GM21786 (cell line): ENCODE measurements around the gene THAP3.

Source experiments
- ATAC-seq: cut with Tn5 transposase; IDR thresholded peaks from one replicate; pipeline ENCODE4 v1.9.1; 2021; ENCODE audit not compliant: unreplicated experiment

THAP3 gene, protein sequence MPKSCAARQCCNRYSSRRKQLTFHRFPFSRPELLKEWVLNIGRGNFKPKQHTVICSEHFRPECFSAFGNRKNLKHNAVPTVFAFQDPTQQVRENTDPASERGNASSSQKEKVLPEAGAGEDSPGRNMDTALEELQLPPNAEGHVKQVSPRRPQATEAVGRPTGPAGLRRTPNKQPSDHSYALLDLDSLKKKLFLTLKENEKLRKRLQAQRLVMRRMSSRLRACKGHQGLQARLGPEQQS

DNA sequence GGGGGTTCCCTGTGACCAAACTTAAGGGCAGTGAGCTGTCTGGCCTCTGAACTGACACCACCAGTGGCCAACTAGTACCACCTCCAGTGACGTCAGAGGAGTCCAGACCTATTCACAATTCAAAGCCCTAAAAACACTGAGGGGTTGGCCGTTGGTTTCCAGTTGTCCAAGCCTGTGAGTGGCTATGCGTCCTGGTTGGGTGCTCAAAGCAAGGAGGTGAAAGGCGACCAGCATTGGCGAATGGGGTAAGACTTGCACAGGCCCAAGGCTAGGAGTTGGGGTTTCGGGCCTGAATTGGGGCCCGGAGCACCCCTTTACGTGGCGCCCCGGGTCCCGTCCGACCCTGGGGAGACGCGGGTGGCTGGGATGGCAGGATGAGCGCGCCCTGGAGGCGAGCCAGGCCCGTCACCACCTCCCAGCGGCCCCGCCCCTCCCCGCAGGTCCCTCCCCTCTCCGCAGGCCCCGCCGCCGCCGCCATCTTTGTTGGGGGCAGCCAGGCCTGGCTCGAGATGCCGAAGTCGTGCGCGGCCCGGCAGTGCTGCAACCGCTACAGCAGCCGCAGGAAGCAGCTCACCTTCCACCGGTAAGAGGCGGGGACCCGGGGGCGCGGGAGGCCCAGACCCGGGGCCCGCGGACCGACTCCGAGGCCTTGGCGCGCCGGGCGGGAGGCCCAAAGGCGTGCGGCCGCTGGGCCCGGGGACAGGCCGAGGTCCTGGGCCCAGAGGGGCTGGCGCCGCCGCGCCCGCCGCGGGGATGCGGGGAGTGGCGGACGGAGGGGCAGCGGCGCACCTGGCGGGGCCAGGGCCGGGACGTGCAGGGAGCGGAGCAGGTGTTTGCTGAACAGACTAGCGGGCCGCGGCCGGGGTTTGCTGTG is at the start of gene THAP3:
TSS of gene THAP3 (plus strand) at position 159 of the 874 bp plus-strand sequence. CDS start at position 510, 351 bp downstream.
- ATAC-seq, result peak; percentile 75

DNA sequence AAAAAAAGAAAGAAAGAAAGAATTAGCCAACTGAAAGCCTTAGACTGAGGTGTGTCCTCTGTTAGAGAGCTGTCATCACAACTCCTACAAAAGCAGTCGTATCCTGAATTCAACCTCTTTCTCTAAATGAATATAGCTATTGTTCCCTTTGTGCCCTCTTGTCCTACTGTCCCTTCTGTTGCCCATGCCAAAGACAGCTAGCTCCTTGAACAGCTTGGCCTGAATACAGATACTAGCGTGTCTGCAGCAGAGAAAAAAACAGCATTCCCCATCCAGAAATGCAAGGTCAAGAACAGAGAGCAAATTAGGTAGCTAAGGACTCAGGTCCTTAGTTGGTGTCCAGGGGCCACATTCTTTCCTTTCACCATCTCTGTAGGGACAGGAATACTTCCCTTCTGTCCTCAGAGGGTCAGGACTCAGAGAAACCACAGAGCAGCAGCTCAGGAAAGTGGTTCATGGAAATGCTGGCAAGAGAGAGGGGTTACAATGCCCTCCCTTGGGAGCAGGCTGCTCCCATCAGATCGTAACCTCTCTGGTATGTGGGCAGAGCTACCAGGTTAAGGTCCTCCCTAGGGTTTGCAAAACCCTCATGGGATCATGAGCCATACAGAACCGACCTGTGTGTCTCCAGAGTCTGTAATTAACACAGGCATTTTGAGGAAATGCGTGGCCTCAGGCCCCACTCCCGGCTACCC is 46.7 kb upstream of the THAP3 start:
- no peak for ATAC-seq

DNA sequence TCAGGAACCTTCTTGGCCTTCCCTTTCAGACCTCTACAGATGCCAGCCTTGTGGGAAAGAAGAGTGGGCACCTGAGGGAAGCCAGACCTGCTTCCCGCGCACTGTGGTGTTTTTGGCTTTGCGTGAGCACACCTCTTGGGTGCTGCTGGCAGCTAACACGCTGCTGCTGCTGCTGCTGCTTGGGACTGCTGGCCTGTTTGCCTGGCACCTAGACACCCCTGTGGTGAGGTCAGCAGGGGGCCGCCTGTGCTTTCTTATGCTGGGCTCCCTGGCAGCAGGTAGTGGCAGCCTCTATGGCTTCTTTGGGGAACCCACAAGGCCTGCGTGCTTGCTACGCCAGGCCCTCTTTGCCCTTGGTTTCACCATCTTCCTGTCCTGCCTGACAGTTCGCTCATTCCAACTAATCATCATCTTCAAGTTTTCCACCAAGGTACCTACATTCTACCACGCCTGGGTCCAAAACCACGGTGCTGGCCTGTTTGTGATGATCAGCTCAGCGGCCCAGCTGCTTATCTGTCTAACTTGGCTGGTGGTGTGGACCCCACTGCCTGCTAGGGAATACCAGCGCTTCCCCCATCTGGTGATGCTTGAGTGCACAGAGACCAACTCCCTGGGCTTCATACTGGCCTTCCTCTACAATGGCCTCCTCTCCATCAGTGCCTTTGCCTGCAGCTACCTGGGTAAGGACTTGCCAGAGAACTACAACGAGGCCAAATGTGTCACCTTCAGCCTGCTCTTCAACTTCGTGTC is 45.9 kb upstream of the THAP3 start:
- no peak for ATAC-seq

DNA sequence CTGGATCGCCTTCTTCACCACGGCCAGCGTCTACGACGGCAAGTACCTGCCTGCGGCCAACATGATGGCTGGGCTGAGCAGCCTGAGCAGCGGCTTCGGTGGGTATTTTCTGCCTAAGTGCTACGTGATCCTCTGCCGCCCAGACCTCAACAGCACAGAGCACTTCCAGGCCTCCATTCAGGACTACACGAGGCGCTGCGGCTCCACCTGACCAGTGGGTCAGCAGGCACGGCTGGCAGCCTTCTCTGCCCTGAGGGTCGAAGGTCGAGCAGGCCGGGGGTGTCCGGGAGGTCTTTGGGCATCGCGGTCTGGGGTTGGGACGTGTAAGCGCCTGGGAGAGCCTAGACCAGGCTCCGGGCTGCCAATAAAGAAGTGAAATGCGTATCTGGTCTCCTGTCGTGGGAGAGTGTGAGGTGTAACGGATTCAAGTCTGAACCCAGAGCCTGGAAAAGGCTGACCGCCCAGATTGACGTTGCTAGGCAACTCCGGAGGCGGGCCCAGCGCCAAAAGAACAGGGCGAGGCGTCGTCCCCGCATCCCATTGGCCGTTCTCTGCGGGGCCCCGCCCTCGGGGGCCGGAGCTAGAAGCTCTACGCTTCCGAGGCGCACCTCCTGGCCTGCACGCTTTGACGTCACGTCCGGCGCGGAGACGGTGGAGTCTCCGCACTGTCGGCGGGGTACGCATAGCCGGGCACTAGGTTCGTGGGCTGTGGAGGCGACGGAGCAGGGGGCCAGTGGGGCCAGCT is 45.1 kb upstream of the THAP3 start, which contains the start of gene ZBTB48:
TSS of gene ZBTB48 (plus strand) at position 621 of the 745 bp plus-strand sequence. CDS start 616 bp downstream, outside the sequence.
- peak; percentile 89 for ATAC-seq

DNA sequence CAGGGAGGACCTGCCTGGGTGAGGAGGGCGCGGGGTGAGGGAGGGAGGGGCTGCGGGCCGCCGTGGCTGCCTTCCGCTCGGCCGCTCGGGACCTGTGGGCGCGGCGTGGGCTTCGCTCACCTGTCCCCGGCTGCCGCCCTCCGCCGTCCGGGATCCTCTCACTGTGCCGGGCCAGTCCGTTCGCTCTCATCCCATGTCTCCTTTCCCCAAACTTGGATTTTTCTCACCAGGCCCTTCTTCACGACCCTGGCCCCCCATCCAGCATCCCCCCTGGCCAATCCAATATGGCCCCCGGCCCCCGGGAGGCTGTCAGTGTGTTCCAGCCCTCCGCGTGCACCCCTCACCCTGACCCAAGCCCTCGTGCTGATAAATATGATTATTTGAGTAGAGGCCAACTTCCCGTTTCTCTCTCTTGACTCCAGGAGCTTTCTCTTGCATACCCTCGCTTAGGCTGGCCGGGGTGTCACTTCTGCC is 44.5 kb upstream of the THAP3 start:
- ATAC-seq, result no peak

DNA sequence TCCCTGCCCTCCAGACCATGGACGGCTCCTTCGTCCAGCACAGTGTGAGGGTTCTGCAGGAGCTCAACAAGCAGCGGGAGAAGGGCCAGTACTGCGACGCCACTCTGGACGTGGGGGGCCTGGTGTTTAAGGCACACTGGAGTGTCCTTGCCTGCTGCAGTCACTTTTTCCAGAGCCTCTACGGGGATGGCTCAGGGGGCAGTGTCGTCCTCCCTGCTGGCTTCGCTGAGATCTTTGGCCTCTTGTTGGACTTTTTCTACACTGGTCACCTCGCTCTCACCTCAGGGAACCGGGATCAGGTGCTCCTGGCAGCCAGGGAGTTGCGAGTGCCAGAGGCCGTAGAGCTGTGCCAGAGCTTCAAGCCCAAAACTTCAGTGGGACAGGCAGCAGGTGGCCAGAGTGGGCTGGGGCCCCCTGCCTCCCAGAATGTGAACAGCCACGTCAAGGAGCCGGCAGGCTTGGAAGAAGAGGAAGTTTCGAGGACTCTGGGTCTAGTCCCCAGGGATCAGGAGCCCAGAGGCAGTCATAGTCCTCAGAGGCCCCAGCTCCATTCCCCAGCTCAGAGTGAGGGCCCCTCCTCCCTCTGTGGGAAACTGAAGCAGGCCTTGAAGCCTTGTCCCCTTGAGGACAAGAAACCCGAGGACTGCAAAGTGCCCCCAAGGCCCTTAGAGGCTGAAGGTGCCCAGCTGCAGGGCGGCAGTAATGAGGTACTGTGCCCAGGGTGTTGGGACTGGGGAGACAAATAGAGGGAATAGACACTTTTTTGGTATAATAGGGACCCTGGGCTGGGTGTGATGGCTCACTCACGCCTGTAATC is 43.9 kb upstream of the THAP3 start:
- ATAC-seq, result no peak

DNA sequence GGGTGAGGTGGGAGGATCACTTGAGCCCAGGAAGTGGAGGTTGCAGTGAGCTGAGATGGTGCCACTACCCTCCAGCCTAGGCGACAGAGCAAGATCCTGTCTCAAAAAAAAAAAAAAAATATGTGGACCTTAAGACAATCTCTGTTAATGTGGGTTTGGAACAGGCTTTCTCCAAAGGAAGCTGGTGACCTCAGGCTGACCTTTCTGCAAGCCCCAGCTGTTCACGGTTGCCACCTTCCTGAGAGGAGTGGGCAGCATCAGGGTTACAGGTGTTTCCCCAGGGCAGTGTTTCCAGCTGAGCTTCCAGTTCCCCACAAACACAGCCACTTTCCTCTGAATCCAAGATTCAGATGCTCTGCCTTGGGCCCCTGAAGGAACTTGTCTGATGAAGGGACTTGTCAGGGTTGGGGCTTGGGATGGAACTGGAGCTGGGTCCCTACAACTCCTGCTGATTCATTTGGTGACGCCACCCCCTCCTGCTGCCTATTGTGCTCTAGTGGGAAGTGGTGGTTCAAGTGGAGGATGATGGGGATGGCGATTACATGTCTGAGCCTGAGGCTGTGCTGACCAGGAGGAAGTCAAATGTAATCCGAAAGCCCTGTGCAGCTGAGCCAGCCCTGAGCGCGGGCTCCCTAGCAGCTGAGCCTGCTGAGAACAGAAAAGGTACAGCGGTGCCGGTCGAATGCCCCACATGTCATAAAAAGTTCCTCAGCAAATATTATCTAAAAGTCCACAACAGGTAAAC is 42.9 kb upstream of the THAP3 start:
- no peak for ATAC-seq

DNA sequence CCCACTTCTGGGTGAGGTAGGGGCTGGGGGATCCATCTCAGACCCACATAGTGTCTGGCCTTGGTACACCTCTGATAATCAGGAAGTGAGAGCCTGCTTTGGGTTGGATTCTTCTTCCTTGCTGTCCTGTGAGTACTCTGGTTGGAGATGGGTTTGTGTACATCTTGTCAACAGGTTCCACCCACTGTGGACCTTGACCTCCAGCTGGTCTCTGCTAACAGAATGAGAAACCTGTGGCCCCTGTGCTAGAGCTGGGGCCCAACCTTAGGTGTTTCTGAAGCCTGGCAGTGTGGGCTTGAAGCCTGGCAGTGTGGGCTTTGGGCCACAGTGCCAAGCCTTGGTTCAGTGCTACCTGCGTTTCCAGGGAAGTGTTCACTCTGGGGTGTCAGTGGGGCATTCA is 42.3 kb upstream of the THAP3 start:
- no peak for ATAC-seq

DNA sequence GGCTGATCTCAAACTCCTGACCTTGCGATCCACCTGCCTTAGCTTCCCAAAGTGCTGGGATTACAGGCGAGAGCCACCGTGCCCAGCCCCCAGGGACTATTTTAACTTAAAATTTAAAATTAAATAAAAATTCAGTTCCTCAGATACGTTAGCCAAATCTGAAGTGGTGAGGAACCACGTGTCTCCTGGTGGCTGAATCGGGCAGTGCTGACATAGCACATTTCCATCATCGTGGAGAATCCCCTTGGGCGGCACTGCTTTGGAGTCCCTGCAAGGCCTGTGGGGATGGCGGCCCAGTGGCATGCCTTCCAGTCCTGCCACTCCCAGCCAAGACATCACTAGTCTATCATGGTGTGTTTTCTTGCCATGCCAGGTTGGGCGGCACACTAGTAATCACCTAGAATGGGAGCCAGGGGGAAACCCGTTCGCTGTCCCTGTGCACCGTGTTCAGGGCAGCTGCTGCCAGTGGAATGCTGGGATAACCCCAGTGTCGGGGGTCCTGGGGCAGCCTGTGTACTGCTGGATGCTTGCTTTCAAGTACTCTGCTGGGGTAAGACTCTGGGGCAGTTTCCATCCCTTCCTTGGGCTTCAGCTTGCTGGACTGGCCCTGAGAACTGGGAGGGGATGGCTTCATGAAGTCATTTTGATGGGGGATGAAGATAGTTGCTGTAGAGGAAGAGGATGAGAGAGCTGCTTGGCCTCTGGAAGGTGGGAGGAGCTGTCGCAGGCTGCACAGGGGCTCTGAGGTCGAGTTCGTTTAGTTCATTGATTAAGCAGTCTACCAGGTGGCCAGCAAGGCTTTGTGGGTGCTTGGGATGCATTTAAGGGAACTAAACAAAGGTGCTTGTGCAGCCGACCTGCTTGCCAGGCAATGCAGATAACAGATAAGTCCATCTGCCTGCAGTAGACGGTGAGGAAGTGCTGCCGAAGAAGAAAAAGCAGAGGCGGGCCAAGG is 40.3 kb upstream of the THAP3 start:
- no peak for ATAC-seq

DNA sequence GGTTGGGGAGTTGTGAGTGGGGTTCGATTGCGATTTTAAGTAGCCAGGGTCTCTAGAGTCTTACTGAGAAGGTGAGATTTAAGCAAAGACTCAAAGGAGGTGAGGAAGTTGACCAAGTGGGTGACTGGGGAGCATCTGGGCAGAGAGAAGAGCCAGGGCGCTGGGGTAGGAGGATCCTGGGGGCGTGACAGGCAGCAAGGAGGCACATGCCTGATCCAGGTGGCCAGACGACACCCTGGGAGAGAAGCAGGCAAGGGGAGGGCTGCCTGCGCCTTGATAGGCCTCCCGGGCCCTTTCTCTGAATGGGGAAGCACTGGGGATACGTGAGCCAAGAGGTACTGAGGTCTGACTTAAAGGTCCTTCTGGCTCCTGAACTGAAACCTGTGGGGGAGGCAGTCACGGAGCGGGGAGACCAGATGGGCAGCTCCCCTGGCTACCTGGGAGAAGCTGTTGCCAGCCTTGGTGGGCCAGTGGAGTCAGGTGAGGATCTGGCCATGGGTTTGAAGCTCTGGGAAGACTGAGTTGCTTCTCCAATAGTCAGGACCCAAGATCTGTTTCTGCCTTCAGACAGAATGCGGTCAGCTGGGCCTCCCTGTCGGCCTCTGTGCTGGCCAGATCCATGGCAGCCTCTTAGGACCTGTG is 39.5 kb upstream of the THAP3 start:
- ATAC-seq, result no peak

DNA sequence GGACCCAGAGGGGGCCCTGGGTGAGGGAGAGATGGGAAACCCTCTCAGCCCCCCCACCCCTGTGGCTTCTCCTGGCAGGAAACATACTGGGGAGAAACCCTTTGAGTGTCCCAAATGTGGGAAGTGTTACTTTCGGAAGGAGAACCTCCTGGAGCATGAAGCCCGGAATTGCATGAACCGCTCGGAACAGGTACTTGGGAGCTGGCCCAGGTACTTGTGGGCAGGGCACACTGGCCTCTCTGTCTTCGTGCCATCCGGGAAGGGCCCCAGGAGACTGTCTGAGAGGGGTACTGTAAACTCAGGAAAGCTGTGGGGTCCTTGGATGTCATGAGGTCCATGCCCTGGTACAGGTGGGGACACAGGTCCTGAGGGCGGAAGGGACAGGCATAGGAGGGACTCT is 38.8 kb upstream of the THAP3 start:
- no peak for ATAC-seq

DNA sequence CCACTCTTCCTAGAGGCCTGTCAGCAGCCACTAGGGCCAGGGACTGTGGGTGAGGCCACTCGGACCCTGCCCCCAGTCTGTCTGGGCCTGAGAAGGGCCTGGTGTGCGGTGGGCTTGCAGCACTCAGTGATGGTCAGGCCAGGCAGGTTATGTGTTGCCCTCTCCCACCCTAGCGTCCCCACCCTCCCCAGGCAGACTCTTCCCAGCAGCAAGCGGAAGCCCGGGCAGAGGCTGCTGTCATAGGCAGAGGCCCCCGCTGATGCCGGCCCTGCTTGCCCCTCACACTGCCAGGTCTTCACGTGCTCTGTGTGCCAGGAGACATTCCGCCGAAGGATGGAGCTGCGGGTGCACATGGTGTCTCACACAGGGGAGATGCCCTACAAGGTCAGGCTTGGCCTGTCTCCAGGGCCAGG is 38.3 kb upstream of the THAP3 start:
- ATAC-seq, result no peak

DNA sequence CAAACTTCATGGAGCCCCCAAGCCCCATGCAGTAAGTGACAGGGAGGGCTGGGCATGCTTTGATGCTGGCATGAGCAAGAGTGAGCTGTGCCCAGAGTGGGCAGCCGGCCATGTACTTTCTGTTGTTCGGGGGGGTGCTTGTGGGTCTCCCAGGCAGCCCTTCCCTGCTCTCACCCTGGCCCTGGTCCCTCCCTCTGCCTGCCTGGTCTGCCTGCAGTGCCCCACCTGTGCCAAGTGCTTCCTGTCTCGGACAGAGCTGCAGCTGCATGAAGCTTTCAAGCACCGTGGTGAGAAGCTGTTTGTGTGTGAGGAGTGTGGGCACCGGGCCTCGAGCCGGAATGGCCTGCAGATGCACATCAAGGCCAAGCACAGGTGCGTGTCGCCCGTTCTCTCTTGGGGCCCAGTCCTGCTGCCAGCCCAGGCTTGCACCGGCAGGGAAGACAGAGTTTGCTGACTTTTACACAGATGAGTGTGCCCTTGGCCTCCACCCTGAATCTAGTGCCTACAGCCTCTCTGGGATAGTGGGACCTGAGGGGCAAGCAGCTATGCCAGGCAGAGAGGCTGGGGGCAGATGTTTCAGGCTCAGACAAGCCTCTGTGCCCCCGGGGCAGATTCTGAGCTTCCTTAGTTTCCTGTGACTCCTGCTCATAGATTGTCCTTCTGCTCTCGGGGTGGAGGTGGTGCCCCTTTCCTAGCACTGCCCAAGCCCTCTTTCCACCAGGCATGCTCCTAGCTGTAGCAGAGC is 37.2 kb upstream of the THAP3 start:
- ATAC-seq, result no peak

DNA sequence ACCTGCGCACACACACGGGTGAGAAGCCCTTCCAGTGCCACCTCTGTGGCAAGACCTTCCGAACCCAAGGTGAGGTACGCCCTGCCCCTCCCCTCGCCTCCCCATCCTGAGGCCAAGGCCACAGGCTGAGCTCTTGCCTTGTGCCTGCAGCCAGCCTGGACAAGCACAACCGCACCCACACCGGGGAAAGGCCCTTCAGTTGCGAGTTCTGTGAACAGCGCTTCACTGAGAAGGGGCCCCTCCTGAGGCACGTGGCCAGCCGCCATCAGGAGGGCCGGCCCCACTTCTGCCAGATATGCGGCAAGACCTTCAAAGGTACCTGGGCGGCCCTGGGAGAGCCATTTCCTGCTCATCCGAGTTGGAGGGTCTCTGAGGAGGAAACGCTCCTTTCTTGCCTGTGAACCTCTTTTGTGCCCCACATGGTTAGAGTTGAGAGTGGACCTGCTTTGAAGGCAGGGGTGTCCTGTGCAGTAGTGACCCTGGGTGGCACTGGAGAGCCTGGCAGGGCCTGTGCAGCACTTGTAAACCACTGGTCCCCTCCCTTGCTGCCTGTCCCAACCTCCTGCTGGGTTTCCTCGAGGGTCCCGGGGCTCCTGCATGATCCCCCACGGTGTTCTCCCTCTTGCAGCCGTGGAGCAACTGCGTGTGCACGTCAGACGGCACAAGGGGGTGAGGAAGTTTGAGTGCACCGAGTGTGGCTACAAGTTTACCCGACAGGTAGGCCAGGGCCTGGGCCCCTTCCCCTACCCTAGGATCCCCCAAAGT is 36.4 kb upstream of the THAP3 start:
- ATAC-seq, result no peak

DNA sequence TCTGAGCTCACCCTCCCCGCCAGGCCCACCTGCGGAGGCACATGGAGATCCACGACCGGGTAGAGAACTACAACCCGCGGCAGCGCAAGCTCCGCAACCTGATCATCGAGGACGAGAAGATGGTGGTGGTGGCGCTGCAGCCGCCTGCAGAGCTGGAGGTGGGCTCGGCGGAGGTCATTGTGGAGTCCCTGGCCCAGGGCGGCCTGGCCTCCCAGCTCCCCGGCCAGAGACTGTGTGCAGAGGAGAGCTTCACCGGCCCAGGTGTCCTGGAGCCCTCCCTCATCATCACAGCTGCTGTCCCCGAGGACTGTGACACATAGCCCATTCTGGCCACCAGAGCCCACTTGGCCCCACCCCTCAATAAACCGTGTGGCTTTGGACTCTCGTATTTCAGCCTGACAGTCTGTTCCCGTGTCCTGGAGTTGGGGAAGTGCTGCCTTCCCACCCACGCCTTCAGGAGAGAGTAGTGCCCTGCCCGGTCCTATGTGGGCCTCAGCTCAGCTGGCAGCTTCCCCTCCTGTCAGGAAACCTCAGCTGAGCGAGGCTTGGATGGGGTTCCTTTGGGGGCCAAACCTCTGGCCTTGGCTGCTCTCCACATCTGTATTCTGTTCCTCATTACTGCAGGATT is 35.7 kb upstream of the THAP3 start:
- ATAC-seq, result no peak
